HG02870 (cell line): ENCODE results near the gene KRTAP5-1.

ENCODE experiments used
- ATAC-seq: cut with Tn5 transposase; IDR thresholded peaks from one replicate; pipeline ENCODE4 v1.9.1; 2021; ENCODE audit warnings: mild to moderate bottlenecking, moderate library complexity; ENCODE audit not compliant: unreplicated experiment

Gene KRTAP5-1

DNA sequence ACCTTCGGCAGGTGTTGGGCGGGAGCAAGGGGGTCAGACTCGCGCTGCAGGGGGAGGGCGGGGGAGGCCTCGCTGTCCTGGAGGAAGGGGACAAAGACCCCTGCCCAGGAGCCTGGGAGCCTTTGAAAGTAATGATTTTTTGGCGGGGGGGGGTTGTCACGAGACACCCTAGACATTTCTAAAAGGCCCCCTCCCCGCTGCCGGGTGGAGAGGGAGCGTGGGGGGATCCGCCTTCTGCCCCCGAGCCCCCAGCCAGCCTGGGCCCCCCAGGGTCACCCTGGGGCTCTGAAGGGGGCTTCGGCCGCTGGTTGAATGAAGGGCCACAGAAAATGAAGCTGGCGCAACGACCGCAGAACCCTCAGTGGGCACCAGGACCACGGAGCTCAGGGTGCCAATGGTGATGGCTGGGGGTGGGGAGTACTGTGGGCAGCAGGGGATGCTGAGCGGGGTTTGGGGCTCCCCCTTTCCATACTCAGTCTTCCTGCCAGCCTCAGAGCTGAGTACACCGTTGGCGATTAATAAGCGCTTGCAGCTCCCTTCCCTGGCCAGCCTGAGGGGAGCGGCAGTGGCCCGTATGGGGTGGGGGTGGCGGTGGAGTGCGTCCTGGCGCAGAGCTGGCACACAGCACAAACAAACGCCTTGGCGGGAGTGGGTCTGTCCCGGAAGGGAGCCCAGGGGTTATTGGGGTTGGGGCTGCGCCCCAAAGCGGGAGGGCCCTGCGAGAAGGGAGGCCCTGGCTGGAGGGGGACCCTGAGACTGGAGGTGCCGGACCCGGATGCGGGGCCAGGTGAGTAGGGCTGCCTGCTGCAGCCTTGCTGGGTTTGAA is 11.8 kb downstream of the KRTAP5-1 start:
- no peak for ATAC-seq

DNA sequence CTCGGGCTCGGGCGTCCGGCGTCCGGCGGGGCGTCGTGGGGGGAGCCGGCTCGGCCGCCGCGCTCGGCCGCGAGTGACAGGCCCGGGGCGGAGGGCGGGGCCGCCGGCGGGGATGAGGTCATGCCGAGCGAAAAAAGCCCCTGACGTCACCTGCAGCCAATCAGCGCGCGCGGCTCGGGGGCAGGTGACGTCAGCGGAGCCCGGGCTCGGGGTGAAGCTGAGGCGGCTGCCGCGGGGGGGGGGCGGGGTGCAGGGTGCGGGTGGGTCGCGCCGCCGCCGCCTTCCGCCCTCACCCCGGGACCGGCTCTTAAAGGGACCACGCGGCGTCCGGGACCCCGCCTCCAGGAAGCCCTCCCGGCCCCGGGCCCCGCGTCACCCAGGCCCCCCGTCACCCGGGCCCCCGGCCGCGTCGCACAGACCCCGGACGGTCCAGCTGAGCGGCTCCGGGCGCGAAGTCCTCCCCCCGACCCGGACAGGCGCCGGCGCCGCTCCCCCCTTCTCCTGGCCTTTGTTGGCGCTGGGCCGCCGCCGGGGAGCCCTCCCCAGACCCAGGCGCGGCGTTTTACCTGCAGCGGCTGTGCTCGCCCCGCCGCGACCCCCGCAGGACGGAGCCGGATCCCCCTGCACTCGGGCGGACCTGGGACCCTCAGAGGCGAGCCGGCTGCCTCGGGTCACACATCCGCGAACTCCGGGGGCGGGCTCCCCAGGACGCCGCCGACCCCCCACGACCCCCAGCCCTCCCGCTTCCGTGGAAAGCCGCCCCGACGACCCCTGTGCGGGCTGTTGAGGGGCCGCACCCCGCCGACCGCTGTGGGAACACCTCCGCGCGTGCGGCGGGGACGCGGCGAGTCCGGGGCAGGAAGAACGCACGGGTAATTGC is 12.6 kb downstream of the KRTAP5-1 start, which contains the start of gene DUSP8:
DUSP8 (minus strand) TSS at position 75 of the 880 bp plus-strand sequence. CDS start 6,445 bp downstream, outside the sequence.
- ATAC-seq, result peak; percentile 46

DNA sequence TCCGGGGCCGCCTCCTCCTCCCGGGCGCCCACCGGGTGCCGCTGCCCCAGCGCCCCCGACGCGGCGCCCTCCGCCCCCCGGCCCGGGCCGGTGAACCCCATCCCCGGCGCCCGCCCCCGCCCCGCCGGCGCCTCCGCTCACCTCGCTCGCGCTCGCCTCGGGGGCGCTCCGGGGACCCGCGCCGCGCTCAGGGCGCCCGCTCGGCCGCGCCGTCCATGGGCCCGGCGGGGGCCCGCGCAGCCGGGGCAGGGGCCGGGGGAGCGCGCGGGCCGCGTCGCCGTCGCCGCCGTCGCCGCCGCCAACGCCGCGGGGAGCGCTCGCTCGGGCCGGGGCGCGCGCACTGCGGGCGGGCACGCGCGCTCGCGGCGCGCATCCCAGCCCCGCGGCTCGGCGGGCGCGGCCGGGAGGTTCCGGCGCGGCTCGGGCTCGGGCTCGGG is 13.3 kb downstream of the KRTAP5-1 start:
- ATAC-seq, result peak; percentile 4

DNA sequence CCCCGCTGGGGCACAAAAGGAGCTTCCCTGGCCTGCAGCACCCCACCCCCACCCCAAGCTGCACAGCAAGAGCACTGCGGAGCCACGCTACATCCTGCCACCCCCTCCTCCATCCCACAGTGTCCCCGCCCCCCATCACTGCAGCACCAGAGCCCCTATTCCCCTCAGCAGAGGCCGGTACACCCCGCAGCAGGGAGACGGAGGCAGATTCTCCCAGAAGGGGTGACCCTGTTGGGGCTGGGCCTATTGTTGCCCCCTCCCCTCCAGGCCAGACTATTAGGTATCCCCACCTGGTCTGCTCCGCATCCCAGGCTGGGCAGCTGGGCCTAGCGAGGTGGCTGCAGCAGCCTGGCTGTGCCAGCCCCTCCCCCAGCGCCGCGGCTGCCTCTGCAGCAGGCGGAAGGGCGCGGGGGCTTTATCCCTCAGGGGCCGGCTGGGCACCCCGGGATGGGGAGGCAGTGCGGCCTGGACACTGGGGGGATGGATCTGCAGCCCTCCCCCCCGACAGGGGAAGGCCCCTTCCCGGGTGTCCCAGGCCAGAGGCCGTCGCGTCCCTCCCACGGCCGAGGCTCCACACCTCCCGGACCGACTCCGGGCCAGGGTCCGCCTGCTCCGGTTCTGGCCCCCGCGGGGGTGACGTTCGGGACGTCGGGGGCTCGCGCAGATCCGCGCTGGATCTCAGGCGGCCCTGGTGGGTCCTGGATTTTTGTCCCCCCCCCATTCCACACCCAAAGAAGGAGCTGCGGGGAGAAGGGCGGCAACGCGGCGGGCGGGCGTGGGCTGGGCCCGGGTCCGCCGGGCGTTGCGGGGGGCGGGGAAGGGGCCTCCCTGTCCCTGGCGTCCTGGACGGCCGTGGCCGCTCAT is 14.0 kb downstream of the KRTAP5-1 start:
- no peak for ATAC-seq

DNA sequence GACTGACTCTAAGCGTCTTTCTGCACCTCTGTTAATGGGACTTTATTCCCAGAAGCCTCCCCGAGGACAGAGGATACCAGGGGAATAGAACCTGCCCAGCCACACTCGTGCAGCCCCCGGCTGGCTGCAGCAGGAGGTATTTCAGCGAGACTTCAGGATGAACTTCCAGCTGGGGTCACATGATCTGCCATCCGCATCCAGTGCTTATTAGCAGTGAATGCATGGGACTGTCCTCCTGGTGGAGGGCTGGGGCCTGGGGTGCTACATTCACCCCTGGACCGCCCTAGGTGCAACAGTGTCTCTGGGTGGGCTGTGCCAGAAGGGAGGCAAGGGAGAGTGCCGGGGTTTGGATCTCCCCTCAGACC is 14.6 kb downstream of the KRTAP5-1 start:
- no peak for ATAC-seq

DNA sequence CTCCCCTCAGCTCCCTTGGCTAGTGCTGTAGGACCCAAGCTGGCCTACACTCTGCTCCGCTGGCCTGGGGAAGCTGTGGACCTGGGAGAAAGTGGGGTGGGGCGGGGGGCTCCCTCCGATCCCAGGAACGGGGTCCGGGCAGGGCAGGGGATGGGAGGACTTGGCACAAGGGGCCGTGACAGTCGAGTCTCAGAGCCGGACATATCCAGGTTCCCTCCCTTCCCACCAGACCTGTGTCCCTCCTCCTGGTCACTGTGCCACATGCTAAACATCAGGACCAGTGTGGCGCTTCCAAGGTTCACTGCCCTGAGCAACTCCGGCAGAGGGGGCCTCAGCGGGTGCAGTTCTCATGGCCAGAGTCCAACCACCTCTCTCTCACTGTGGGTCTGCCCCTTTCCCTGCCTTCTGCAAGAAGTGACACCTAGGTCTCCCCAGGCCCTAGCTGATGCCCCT is 15.1 kb downstream of the KRTAP5-1 start:
- no peak for ATAC-seq

DNA sequence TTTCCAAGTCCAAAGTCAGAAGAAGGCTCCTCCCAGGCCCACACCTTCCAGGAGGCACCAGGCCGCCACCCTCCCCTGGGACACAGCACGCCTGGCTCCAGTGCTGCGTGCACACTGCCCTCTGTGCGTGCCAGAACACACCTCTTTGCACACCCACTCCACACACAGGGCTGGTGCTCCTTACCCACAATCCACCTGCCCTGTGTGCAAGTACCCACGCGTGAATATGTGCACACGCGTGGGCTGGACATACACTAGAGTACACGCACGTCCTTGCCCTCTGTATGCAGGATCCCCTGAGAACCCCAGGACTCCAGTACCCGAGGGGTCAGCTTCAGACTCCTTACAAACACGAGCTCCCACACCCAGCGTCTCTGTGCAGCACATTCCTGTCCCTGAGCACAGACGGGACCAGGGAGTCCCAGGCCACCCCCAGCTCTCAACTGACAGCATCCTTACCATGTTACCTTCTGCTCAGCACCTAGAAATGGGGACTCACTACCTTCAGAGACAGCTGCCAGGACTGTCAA is 15.8 kb downstream of the KRTAP5-1 start:
- ATAC-seq, result no peak

DNA sequence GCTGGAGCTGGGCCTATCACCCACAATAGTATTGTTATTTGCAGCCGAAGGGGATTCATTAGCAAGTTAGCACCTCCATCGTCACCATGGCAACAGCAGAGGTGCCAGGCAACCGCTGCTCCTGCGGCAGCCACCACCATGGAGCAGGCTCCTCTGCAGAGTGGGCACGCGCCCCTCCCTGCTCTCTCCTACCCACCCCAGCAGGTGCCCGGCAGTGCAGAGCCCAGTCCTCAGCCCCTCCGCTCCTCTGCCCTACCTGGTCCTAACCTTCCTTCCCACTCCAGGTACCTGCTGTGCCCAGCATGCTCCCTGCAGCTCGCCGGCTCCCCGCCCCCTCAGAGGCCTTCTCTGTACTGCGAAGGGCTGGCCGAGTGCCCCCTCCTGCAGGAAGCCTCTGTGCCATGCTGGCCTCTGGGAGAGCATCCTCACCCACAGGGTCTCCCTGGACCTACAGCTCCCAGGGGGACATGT is 16.6 kb downstream of the KRTAP5-1 start:
- ATAC-seq, result no peak

DNA sequence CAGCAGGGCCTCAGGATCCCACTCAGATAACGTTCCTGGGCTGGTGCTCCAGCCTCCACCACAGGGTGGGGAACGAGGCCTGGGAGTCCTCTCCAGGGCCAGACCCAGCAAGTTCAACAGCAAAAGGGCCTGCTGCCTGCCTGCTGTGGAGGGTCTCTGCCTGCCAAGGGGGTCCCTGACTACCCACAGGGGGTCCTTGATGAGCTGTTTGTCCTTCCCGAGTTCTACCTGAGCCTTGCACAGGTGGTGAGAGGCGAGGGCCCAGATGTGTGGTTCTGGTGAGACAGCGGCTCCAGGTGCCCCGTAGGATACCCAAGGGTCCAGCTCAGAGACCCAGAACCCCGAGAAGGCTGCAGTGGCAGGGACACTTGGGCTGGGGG is 17.4 kb downstream of the KRTAP5-1 start:
- ATAC-seq, result no peak

DNA sequence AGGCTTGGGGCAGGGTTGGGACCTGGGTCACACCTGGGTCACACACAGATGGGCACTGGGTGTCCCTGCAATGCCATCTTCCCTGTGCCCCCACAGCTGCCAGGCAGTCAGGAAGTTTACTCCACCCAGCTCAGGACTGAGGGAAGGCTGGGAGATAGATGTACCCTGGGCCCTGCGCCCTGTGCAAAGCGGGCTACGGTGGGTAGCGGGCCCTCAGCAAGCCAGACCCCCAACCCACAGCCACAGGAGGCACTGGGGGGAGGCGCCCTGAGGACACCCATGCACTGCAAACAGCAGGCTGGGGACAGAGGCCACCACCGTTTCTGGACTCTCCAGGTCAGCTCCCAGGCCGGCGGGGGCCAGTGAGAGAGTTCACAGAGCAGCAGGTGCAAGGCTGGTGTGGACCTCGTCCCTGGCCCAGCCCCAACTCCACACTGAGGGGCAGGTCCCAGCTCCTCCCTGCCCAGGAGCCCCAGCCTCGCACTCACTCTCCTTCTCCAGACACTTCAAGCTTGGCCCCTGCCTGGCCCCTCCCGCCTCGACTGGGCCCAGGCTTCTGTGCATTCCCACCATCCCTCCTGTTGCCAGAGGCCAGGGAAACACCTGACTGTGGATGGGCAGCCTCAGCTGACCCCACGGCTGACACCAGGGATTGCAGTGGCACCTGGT is 17.9 kb downstream of the KRTAP5-1 start:
- ATAC-seq, result no peak

DNA sequence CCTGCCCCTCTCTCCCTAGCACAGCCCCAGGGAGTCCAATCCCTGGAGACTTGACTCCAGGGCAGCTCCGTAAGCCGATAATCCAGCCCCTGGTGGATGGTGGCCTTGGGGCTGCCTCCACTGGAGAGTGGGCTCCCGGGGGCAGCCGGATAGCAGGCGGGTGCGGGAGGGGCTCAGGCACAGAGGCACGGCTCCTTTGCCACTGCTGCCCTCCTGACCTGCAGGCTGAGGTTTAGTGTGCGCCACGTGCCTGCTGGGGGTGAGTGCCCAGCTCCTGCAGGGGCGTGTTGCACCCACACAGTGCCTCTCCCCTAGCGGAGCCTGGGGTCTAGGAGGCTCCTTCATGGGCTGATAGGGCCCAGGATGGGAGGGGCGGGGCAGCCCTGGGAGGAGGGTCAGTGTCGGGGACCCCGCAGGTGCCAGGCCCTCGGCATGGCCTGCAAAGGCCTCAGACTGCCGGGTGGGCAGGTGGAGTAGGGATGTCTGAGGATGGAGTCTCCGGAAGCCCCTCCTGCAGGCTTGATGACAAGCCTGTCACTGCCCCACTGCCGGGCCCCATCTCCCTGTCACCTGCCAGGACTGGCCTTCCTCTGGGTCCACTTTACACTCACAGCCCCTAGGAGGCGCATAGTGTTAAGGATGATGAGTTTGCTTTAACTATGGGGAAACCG is 18.6 kb downstream of the KRTAP5-1 start:
- ATAC-seq, result no peak

DNA sequence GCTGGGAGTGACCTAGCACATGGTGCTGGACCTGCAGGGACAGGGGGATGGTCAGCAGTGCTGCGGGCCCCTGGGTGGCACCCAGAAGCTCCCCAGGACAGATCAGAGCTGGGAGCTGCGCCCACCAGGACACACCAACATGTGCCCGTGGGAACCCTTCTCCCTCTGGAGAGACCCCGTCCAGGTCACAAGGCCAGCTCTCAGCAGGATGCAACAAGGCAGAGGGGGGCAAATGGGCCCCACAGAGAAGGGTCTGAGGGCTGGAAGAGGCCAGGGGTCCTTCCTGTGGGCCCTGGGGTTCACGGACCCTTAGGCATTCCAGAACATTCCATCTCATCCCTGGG is 19.2 kb downstream of the KRTAP5-1 start:
- ATAC-seq, result no peak

DNA sequence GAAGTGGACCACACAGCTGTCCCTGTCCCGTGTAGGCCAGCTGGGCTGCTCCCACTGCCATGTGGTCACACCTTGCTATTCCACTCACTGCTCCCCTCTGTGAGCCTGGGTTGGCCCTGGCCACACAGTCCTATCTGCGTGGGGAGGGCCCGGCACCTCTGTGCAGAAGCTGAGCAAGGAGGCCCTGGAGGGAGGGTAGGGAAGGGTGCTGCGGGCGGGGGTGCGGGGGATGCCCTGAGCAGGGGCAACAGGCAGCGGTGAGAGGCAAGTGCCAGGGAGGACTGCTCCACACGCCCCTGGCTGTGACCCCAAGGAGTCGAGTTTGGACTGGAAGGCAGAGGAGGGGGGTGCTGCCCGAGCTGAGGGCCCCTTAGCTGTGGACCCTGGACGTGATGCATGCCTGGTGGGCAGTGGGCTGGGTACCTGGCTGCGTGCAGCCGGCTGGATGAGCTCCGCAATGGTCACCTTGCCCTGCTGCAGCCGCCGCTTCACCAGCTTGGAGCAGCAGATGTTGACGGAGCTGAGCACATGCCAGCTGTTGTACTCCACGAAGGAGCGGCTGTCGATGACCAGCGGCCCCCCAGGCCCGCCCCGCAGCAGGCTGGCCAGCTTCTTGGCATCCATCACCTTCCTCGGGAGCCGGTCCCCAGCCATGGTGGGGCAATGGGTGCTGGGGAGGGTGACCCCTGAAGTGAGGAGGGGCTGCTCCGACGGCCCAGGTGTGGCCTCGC is 19.7 kb downstream of the KRTAP5-1 start:
- ATAC-seq, result no peak

DNA sequence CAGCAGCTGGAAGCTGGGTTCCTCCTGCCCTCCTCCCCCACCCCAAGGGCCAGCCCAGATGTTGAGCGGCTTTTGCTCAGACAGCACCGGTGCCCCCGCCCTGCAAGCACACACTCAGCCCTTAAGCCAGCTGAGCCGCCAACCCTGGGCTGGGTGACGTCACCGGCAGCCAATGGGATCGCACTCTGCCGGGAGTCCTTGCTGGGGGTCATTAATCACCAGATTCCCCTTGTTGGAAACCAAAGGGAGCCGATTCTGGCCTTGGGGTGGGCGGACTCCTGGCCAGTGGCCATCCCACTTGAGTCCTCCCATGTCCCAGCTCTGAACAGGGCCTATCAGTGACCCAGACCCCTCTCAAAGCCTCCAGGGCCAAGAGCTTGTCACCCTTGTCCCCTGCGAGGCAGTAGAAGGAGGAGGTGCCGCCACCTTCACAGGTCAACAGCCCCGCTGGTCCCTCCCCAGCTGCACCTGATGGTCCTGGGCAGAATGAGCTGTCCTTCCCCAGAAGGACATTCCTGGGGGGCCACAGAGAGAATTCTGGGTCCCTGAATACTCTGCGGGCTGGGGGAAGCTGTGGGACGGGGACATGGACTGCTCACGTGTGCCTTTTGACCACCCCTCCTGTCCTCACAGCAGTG is 20.4 kb downstream of the KRTAP5-1 start:
- no peak for ATAC-seq

DNA sequence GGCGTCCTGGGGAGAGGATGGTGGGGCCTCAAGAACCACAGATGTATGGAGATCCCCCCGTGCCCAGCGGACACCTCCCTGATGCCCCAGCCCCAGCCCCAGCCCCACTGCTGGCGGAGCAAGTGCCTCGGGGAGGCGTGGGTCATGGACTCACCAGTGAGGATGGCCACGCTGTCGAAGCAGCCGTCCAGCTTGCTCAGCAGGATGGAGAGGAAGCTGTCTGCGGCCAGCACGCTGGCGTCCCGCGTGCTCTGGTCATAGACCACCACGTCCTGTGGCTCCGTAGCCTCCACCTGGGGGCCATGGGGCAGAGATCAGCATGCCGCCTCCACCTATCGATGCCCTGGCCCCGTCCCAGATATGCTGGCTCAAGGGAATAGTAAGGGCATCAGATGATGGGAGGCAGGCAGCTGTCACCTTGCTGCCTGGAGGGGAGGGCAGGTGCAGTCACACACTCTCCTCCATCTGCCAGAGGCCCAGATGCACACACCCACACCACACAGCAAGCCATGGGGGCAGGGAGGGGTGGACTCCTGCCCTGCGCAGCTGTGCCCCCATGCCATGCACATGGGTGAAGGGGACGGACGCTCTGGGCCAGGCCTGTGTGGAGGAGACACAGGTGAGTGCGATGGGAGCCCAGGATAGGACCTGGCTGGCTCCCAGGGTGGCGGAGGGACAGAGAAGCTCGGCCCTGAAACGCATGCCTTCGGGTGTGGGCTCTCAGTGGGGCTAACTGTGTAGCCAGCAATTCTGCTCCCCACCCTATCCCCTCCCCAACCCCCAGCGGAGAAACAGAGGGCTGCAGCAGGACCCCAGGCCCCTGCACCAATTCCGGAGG is 21.2 kb downstream of the KRTAP5-1 start:
- ATAC-seq, result no peak

DNA sequence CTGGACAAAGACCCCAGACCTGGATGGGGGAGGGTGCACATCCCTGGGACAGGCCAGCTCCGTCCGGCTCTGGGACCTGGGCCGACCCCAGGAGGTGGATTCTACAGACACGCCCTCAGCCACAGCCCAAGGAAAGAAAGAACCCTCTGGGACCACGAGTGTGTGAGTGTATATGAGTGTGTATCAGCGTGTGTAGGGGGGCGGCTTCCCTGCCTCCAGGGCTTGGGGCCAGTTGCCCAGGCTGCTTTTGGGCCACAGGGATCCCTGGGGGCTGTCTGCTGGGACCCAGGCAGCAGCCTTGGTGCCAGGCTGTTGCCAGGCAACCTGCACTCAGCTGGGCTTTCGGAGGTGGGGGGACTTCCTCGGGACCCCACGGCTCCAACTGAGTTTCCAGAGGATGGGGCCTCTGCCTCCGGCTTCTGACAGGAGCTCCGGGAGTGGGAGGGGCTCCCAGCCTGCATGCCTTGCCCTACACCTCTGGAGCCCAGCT is 21.9 kb downstream of the KRTAP5-1 start:
- no peak for ATAC-seq

DNA sequence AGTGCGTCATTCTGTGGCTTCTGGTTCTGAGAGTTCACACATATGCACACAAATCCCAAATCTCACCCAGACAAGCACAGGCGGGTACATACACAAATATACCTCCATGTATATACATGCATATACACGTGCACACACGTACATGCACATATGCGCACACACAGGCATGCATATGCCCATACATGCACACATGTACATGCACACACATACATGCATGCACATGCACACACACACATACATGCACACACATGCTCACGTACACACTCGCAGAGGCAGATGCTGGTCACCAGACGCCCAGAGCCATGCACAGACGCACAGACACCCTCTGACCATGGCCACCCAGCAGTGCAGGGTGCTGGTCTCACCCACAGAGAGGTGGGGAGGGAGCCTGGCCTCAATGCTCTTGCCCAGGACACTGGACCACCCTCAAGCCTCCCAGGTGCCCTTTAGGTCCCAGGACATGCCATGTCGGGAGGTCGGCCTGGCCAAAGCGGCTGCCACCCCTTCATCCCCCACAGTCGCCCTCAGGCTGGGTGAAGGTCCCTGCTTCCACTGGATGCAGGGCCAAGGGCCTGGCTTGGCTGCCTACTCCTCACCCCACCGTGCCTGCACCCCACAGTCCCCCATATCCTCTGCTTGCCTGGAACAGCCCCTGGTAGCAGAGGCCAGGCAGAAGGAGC is 22.5 kb downstream of the KRTAP5-1 start:
- ATAC-seq, result no peak
